Measurements from ENCODE around the gene EXD1. TPM values are rescaled to one million over a fixed set of nuclear protein-coding genes. Genes with fewer than 3 reads are reported as not detected.

Gene EXD1
- total and polyA plus RNA-seq, 2 of the 13 experiments (the other 11 are each of a cell fraction or from before 2014, with no cell fraction given) = not detected

DNA sequence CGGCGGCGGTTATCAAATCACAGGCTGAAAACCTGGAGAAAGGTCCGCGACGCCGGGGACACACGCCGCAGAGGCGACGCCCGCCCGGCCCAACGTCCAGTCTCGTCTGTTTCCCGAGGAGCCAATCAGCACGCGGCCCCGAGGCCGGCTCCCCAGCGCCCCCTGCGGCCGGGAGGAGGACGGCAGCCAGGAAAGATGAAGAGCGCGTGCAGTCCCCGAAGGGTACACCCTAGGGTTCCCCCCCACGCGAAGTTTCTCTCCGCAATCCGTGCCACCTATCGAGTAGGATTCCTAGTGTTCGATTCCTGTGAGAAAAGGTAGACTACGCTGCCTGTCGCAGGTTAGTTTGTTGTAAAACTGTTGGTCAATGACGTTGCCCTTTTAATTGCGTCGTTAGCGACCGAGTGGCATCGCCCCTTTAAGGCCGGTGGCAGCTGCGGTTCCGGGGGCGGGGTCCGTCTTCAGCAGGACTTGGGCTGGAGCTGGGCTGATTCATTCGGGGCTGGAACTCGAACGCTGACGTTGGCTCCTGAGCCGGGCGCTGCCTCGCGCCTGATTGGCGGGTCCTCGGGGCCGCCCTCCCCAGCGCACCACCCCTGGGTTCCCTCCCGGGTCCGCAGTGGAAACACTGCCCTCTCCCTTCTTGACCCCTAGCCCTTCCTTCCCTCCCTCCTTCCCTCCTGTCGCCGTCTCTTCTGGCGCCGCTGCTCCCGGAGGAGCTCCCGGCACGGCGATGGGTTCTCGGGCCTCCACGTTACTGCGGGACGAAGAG lies at the start of gene EXD1, which contains the start of gene CHP1 (continued):
- TF ChIP-seq, protein P1, sequence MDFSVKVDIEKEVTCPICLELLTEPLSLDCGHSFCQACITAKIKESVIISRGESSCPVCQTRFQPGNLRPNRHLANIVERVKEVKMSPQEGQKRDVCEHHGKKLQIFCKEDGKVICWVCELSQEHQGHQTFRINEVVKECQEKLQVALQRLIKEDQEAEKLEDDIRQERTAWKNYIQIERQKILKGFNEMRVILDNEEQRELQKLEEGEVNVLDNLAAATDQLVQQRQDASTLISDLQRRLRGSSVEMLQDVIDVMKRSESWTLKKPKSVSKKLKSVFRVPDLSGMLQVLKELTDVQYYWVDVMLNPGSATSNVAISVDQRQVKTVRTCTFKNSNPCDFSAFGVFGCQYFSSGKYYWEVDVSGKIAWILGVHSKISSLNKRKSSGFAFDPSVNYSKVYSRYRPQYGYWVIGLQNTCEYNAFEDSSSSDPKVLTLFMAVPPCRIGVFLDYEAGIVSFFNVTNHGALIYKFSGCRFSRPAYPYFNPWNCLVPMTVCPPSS (IDR thresholded peaks at IDR 0.05) = no peak
- TF ChIP-seq, protein P2, sequence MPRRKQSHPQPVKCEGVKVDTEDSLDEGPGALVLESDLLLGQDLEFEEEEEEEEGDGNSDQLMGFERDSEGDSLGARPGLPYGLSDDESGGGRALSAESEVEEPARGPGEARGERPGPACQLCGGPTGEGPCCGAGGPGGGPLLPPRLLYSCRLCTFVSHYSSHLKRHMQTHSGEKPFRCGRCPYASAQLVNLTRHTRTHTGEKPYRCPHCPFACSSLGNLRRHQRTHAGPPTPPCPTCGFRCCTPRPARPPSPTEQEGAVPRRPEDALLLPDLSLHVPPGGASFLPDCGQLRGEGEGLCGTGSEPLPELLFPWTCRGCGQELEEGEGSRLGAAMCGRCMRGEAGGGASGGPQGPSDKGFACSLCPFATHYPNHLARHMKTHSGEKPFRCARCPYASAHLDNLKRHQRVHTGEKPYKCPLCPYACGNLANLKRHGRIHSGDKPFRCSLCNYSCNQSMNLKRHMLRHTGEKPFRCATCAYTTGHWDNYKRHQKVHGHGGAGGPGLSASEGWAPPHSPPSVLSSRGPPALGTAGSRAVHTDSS (CRISPR knock-in tag; conservative IDR thresholded peaks at IDR 0.05) = no peak
- TF ChIP-seq FOXM1 (CRISPR knock-in tag; IDR thresholded peaks at IDR 0.05) = no peak
- peak; percentile 78 for TF ChIP-seq SALL2 (CRISPR knock-in tag; IDR thresholded peaks at IDR 0.05)
- peak; percentile 79 for TF ChIP-seq KLF13 (CRISPR knock-in tag; IDR thresholded peaks at IDR 0.05)
- peak; percentile 88 for TF ChIP-seq ZNF768 (CRISPR knock-in tag; IDR thresholded peaks at IDR 0.05)
- peak; percentile 82 for TF ChIP-seq POLR2AphosphoS5 (IDR thresholded peaks at IDR 0.05; ENCODE audit: low read depth, low read length)
- TF ChIP-seq, protein P3, sequence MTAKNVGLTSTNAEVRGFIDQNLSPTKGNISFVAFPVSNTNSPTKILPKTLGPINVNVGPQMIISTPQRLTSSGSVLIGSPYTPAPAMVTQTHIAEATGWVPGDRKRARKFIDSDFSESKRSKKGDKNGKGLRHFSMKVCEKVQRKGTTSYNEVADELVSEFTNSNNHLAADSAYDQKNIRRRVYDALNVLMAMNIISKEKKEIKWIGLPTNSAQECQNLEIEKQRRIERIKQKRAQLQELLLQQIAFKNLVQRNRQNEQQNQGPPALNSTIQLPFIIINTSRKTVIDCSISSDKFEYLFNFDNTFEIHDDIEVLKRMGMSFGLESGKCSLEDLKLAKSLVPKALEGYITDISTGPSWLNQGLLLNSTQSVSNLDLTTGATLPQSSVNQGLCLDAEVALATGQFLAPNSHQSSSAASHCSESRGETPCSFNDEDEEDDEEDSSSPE (CRISPR knock-in tag; IDR thresholded peaks at IDR 0.05) = peak; percentile 91
- peak; percentile 97; the same call in 1 of the 2 replicates for TF ChIP-seq ZNF569 (CRISPR knock-in tag; IDR thresholded peaks at IDR 0.05; ENCODE audit: borderline replicate concordance)
- TF ChIP-seq ZNF777 (CRISPR knock-in tag; IDR thresholded peaks at IDR 0.05) = peak; percentile 81
- TF ChIP-seq, protein P4, sequence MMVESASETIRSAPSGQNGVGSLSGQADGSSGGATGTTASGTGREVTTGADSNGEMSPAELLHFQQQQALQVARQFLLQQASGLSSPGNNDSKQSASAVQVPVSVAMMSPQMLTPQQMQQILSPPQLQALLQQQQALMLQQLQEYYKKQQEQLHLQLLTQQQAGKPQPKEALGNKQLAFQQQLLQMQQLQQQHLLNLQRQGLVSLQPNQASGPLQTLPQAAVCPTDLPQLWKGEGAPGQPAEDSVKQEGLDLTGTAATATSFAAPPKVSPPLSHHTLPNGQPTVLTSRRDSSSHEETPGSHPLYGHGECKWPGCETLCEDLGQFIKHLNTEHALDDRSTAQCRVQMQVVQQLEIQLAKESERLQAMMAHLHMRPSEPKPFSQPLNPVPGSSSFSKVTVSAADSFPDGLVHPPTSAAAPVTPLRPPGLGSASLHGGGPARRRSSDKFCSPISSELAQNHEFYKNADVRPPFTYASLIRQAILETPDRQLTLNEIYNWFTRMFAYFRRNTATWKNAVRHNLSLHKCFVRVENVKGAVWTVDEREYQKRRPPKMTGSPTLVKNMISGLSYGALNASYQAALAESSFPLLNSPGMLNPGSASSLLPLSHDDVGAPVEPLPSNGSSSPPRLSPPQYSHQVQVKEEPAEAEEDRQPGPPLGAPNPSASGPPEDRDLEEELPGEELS (CRISPR knock-in tag; IDR thresholded peaks at IDR 0.05) = peak; percentile 26; the same call in 1 of the 2 replicates
- TF ChIP-seq, protein P5, sequence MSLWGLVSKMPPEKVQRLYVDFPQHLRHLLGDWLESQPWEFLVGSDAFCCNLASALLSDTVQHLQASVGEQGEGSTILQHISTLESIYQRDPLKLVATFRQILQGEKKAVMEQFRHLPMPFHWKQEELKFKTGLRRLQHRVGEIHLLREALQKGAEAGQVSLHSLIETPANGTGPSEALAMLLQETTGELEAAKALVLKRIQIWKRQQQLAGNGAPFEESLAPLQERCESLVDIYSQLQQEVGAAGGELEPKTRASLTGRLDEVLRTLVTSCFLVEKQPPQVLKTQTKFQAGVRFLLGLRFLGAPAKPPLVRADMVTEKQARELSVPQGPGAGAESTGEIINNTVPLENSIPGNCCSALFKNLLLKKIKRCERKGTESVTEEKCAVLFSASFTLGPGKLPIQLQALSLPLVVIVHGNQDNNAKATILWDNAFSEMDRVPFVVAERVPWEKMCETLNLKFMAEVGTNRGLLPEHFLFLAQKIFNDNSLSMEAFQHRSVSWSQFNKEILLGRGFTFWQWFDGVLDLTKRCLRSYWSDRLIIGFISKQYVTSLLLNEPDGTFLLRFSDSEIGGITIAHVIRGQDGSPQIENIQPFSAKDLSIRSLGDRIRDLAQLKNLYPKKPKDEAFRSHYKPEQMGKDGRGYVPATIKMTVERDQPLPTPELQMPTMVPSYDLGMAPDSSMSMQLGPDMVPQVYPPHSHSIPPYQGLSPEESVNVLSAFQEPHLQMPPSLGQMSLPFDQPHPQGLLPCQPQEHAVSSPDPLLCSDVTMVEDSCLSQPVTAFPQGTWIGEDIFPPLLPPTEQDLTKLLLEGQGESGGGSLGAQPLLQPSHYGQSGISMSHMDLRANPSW (CRISPR knock-in tag; IDR thresholded peaks at IDR 0.05; ENCODE audit: borderline replicate concordance) = peak; percentile 57; the same call in 1 of the 2 replicates
- TF ChIP-seq, protein P6, sequence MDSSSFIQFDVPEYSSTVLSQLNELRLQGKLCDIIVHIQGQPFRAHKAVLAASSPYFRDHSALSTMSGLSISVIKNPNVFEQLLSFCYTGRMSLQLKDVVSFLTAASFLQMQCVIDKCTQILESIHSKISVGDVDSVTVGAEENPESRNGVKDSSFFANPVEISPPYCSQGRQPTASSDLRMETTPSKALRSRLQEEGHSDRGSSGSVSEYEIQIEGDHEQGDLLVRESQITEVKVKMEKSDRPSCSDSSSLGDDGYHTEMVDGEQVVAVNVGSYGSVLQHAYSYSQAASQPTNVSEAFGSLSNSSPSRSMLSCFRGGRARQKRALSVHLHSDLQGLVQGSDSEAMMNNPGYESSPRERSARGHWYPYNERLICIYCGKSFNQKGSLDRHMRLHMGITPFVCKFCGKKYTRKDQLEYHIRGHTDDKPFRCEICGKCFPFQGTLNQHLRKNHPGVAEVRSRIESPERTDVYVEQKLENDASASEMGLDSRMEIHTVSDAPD (CRISPR knock-in tag; IDR thresholded peaks at IDR 0.05) = peak; percentile 35; the same call in 1 of the 2 replicates
- TF ChIP-seq ZNF562 (CRISPR knock-in tag; IDR thresholded peaks at IDR 0.05; ENCODE audit: borderline replicate concordance) = peak; percentile 87; the same call in 1 of the 2 replicates
- TF ChIP-seq, protein P7, sequence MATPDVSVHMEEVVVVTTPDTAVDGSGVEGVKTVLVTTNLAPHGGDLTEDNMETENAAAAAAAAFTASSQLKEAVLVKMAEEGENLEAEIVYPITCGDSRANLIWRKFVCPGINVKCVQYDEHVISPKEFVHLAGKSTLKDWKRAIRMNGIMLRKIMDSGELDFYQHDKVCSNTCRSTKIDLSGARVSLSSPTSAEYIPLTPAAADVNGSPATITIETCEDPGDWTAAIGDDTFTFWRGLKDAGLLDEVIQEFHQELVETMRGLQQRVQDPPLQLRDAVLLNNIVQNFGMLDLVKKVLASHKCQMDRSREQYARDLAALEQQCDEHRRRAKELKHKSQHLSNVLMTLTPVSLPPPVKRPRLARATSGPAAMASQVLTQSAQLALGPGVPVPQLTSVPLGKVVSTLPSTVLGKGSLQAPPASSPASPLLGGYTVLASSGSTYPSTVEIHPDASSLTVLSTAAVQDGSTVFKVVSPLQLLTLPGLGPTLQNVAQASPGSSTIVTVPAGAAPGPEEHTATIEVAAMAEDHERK (CRISPR knock-in tag; IDR thresholded peaks at IDR 0.05; ENCODE audit: low read depth) = peak; percentile 56; the same call in 1 of the 2 replicates
- TF ChIP-seq ZNF343 (CRISPR knock-in tag; IDR thresholded peaks at IDR 0.05) = peak; percentile 98

Data from HepG2 (cell line).